K562 (cell line): ENCODE data around the gene POLR2L. TPM values are rescaled to one million over a fixed set of nuclear protein-coding genes. Genes with fewer than 3 reads are reported as not detected.
A peak's percentile ranks its signal among the peaks of the same experiment; 100 is the strongest.

Experiments used
- CBX8 ChIP-seq: fragments of 200-600 bp; sonication (generic); IDR thresholded peaks from 2 replicates; pipeline ENCODE4 v1.6.1; 2012; ENCODE audit warnings: borderline replicate concordance, mixed run types, low read depth, mild to moderate bottlenecking, moderate library complexity, mixed read lengths, low read length, control low read depth, inconsistent platforms; ENCODE audit not compliant: poor library complexity, severe bottlenecking; ENCODE audit errors: extremely low read depth
- CHD2 ChIP-seq: IDR thresholded peaks from 2 replicates; pipeline ENCODE4 v1.6.1; 2011; ENCODE audit warnings: low read depth, low read length
- FOXA1 ChIP-seq: fragments of 450-650 bp; IDR thresholded peaks from 2 replicates; pipeline ENCODE4 v1.6.1; 2016; ENCODE audit warnings: mild to moderate bottlenecking, borderline replicate concordance
- HDAC6 ChIP-seq: IDR thresholded peaks from 2 replicates; pipeline ENCODE4 v1.6.1; 2012; ENCODE audit warnings: low read depth, mild to moderate bottlenecking, control low read depth, inconsistent platforms, low read length, moderate library complexity
- HOMEZ ChIP-seq: fragments of 250-450 bp; sonication (Bioruptor Pico); IDR thresholded peaks from 2 replicates; pipeline ENCODE4 v1.4.0; 2020; ENCODE audit warnings: mild to moderate bottlenecking, moderate library complexity
- KHSRP ChIP-seq: fragments of 450-650 bp; IDR thresholded peaks from 2 replicates; pipeline ENCODE4 v1.6.1; 2017
- KLF1 ChIP-seq: fragments of 450-650 bp; IDR thresholded peaks from 2 replicates; pipeline ENCODE4 v1.6.1; 2016; ENCODE audit warnings: missing genetic modification characterization, missing compliant biosample characterization
- MCM3 ChIP-seq: fragments of 450-650 bp; IDR thresholded peaks from 2 replicates; pipeline ENCODE4 v1.6.1; 2016
- MIER1 ChIP-seq: fragments of 450-650 bp; IDR thresholded peaks from 2 replicates; pipeline ENCODE4 v1.6.1; 2016; ENCODE audit warnings: antibody characterized with exemption, mild to moderate bottlenecking, low read depth
- MYBL2 ChIP-seq, 2 experiments: fragments of 450-650 bp in 1 of 2; sonication (generic) in 1 of 2; formaldehyde crosslinking in 1 of 2; IDR thresholded peaks; 2 replicates each; pipeline versions ENCODE4 v1.6.1 to v1.8.1; 2017 to 2022; ENCODE audit warnings: borderline replicate concordance in 1 of 2, inconsistent platforms in 1 of 2, low read depth in 1 of 2, mild to moderate bottlenecking in 1 of 2, missing genetic modification reagents in 1 of 2, moderate library complexity in 1 of 2
- NCOA4 ChIP-seq: fragments of 450-650 bp; IDR thresholded peaks from 2 replicates; pipeline ENCODE4 v1.6.1; 2018; ENCODE audit warnings: mild to moderate bottlenecking; ENCODE audit not compliant: partially characterized antibody
- NONO ChIP-seq, 2 experiments: fragments of 200-400 bp in 1 of 2; fragments of 450-650 bp in 1 of 2; formaldehyde crosslinking in 1 of 2; IDR thresholded peaks; 2 replicates each; pipeline ENCODE4 v1.6.1; 2017; ENCODE audit warnings: low read depth in 2 of 2, mild to moderate bottlenecking in 2 of 2, moderate library complexity in 2 of 2, low read length in 1 of 2
- NR2C2 ChIP-seq, 2 experiments: fragments of 200-800 bp in 1 of 2; sonication (Bioruptor generic) in 1 of 2; sonication (generic) in 1 of 2; formaldehyde crosslinking in 1 of 2; IDR thresholded peaks; 2 replicates each; pipeline versions ENCODE4 v1.6.1 to v1.8.0; 2016 to 2022; ENCODE audit warnings: mild to moderate bottlenecking in 1 of 2, missing compliant biosample characterization in 1 of 2, missing genetic modification characterization in 1 of 2, missing genetic modification reagents in 1 of 2
- SNAPC5 ChIP-seq: fragments of 250-450 bp; sonication (Bioruptor Pico); IDR thresholded peaks from 2 replicates; pipeline ENCODE4 v1.8.0; 2021; ENCODE audit warnings: moderate library complexity, mild to moderate bottlenecking, inconsistent platforms
- SOX6 ChIP-seq: fragments of 450-650 bp; IDR thresholded peaks from 2 replicates; pipeline ENCODE4 v1.6.1; 2014; ENCODE audit warnings: mild to moderate bottlenecking
- VEZF1 ChIP-seq: fragments of 200-800 bp; sonication (Bioruptor generic); IDR thresholded peaks from 2 replicates; pipeline ENCODE4 v1.6.1; 2017; ENCODE audit warnings: missing genetic modification characterization, missing compliant biosample characterization
- XRCC5 ChIP-seq: fragments of 200-400 bp; formaldehyde crosslinking; IDR thresholded peaks from 2 replicates; pipeline ENCODE4 v1.6.1; 2017; ENCODE audit warnings: low read depth, mild to moderate bottlenecking, low read length
- ZKSCAN8 ChIP-seq: fragments of 200-800 bp; sonication (Bioruptor generic); IDR thresholded peaks from 2 replicates; pipeline ENCODE4 v1.6.1; 2016; ENCODE audit warnings: missing genetic modification characterization, missing compliant biosample characterization
- ZNF12 ChIP-seq: sonication (generic); formaldehyde crosslinking; IDR thresholded peaks from 2 replicates; pipeline ENCODE4 v1.4.0; 2020; ENCODE audit warnings: mild to moderate bottlenecking, missing genetic modification reagents
- ZNF274 ChIP-seq: IDR thresholded peaks from 2 replicates; pipeline ENCODE4 v1.6.1; 2011; ENCODE audit warnings: low read depth, mild to moderate bottlenecking, low read length, moderate library complexity, borderline replicate concordance
- ZNF445 ChIP-seq: fragments of 250-450 bp; sonication (Bioruptor Pico); IDR thresholded peaks from 2 replicates; pipeline ENCODE4 v1.4.0; 2020; ENCODE audit warnings: low read depth, mild to moderate bottlenecking, moderate library complexity
- ZNF507 ChIP-seq: conservative IDR thresholded peaks from 2 replicates; pipeline ENCODE4 v1.6.1; 2017; ENCODE audit warnings: missing genetic modification characterization, missing compliant biosample characterization
- ZNF639 ChIP-seq, 2 experiments: fragments of 200-800 bp in 1 of 2; sonication (Bioruptor generic) in 1 of 2; sonication (generic) in 1 of 2; formaldehyde crosslinking in 1 of 2; IDR thresholded peaks in 1 of 2; conservative IDR thresholded peaks in 1 of 2; 2 replicates each; pipeline versions ENCODE4 v1.5.0 to v1.6.1; 2016 to 2020; ENCODE audit warnings: missing compliant biosample characterization in 1 of 2, missing genetic modification characterization in 1 of 2, missing genetic modification reagents in 1 of 2
- ZNF778 ChIP-seq: fragments of 450-650 bp; formaldehyde crosslinking; IDR thresholded peaks from 2 replicates; pipeline ENCODE4 v1.4.0; 2020; ENCODE audit warnings: mild to moderate bottlenecking, moderate library complexity
- polyA plus RNA-seq, 8 experiments: library from polyadenylated mRNA; depleted of rRNA in 4 of 8; stranded (reverse) in 5 of 8; unstranded in 3 of 8; fragments of >200 nt; fragmentation: Nextera tagmentation in 2 of 8; fragmentation: Illumina TruSeq in 1 of 8; extraction: Ambion mirVana in 2 of 8; extraction: Trizol in 1 of 8; gene quantifications; 2 replicates each; pipeline versions ENCODE4 v1.2.1 to v1.2.3, GENCODE V29; 2011 to 2014; ENCODE audit warnings: inconsistent platforms in 1 of 8, missing spikeins in 1 of 8
- total RNA-seq, 7 experiments: library from RNA; depleted of rRNA in 6 of 7; stranded (reverse); fragments of >200 nt in 6 of 7; fragmentation: Illumina TruSeq in 2 of 7; extraction: Trizol in 2 of 7; gene quantifications; 2 replicates each; pipeline versions ENCODE4 v1.2.1 to v1.2.3, GENCODE V29; 2011 to 2021; ENCODE audit warnings: low replicate concordance in 1 of 7

POLR2L gene
- total and polyA plus RNA-seq, 9 of the 15 experiments (the other 6 are each of a cell fraction or from before 2014, with no cell fraction given): 38.3 to 688 (median 108) TPM

GRCh38 chr11:832529-833113, 9.7 kb downstream of the POLR2L start, which contains the start of gene CD151 (continued):
- TF ChIP-seq SNAPC5 (CRISPR knock-in tag) (no peak), ZNF507 (tag) (no peak), MCM3 (no peak), KHSRP (no peak), MYBL2 (IDR thresholded peaks at IDR 0.05; ENCODE audit: low read depth) (no peak), MYBL2 (CRISPR knock-in tag; IDR thresholded peaks at IDR 0.05; ENCODE audit: borderline replicate concordance) (no peak), FOXA1 (no peak), ZNF639 (CRISPR knock-in tag; conservative IDR thresholded peaks at IDR 0.05 in 1 of 2, IDR thresholded peaks at IDR 0.05 in 1 of 2) (peak in 1 of 2 experiments; percentile 36; a peak in 1 of 4 replicates), CHD2 (no peak), NONO (IDR thresholded peaks at IDR 0.05; ENCODE audit: low read depth in 2 of 2, low read length in 1 of 2) (no peak), ZNF274 (no peak), KLF1 (tag) (no peak), ZNF12 (no peak), ZNF445 (CRISPR knock-in tag) (no peak), HDAC6 (no peak), MIER1 (no peak), NCOA4 (no peak), ZNF778 (CRISPR knock-in tag) (no peak), VEZF1 (CRISPR knock-in tag) (no peak; the same call in none of the 2 replicates), XRCC5 (no peak), NR2C2 (CRISPR knock-in tag; IDR thresholded peaks at IDR 0.05) (no peak), NR2C2 (tag; IDR thresholded peaks at IDR 0.05) (0 out of 2 replicates have a peak, but pooled peaks have one; percentile 31), ZKSCAN8 (no peak), HOMEZ (CRISPR knock-in tag) (no peak), CBX8 (no peak), SOX6 (no peak)
